A673 (cell line): ENCODE results near the gene LGR6. TPM values are rescaled to one million over a fixed set of nuclear protein-coding genes. Genes with fewer than 3 reads are reported as not detected.

Experiments
- BruUV-seq: library from RNA; stranded (reverse); fragments of 400-500 nt; replicated peaks from 2 replicates; lab custom pipeline; 2021; lab: Mats Ljungman, UMichigan
- CTCF ChIA-PET: fragments of 300-600 bp; sonication (Branson Sonifier 250); formaldehyde crosslinking; loops from one replicate; lab custom pipeline; 2022; ENCODE audit warnings: antibody characterized with exemption; lab: Charles Lee
- POLR2A ChIA-PET: fragments of 300-600 bp; sonication (Branson Sonifier 250); formaldehyde crosslinking; loops from one replicate; lab custom pipeline; 2022; ENCODE audit warnings: antibody characterized with exemption; ENCODE audit not compliant: low non-redundant PET; lab: Charles Lee
- DNase-seq: peaks from one replicate; pipeline ENCODE4 v3.0.0-alpha.2; 2015; ENCODE audit warnings: low spot score
- H3K27ac ChIP-seq: fragments of 200-600 bp; sonication (generic); 2 replicates; pipeline ENCODE4 v1.5.1; 2016; ENCODE audit warnings: mixed run types, low read depth, mild to moderate bottlenecking, mixed read lengths, antibody characterized with exemption, low read length; ENCODE audit not compliant: poor library complexity, severe bottlenecking
- H3K27me3 ChIP-seq: fragments of 200-600 bp; sonication (generic); replicated peaks from 2 replicates; pipeline ENCODE4 v1.6.1; 2017; ENCODE audit warnings: mixed run types, low read depth, mild to moderate bottlenecking, mixed read lengths, antibody characterized with exemption, low read length; ENCODE audit not compliant: insufficient read depth, poor library complexity
- H3K36me3 ChIP-seq: fragments of 200-600 bp; sonication (generic); 2 replicates; pipeline ENCODE4 v1.6.1; 2016; ENCODE audit warnings: mixed run types, mild to moderate bottlenecking, mixed read lengths, antibody characterized with exemption, low read length; ENCODE audit not compliant: insufficient read depth, poor library complexity, severe bottlenecking
- H3K4me1 ChIP-seq: fragments of 200-600 bp; sonication (generic); 2 replicates; pipeline ENCODE4 v1.6.1; 2017; ENCODE audit warnings: mixed run types, mild to moderate bottlenecking, mixed read lengths, antibody characterized with exemption, low read length; ENCODE audit not compliant: insufficient read depth, poor library complexity, severe bottlenecking
- H3K4me3 ChIP-seq: fragments of 200-600 bp; sonication (generic); 2 replicates; pipeline ENCODE4 v1.5.1; 2016; ENCODE audit warnings: low read depth, mixed run types, mild to moderate bottlenecking, mixed read lengths, low read length; ENCODE audit not compliant: poor library complexity, severe bottlenecking
- H3K9me3 ChIP-seq: fragments of 200-600 bp; sonication (generic); 2 replicates; pipeline ENCODE4 v1.6.1; 2016; ENCODE audit warnings: mixed run types, low read depth, mild to moderate bottlenecking, mixed read lengths, antibody characterized with exemption, low read length; ENCODE audit not compliant: poor library complexity, severe bottlenecking
- EZH2 ChIP-seq: fragments of 200-600 bp; sonication (generic); IDR thresholded peaks from 2 replicates; pipeline ENCODE4 v1.6.1; 2017; ENCODE audit warnings: borderline replicate concordance, low read depth, mild to moderate bottlenecking, mixed read lengths, antibody characterized with exemption, low read length; ENCODE audit not compliant: poor library complexity, severe bottlenecking
- intact Hi-C: fragments of 100-400 bp; cut with micrococcal nuclease; formaldehyde crosslinking; loops from one replicate; pipeline ENCODE4 v1.10.0; 2022; ENCODE audit not compliant: unreplicated experiment
- total RNA-seq: library from RNA; stranded (reverse); gene quantifications from 2 replicates; pipeline ENCODE4 v1.2.3, GENCODE V29; 2021
- TF ChIP-seq, protein P1 (sequence below): fragments of 300-800, 200-600 bp; sonication (generic); conservative IDR thresholded peaks from 2 replicates; pipeline ENCODE4 v1.5.1; 2017; ENCODE audit warnings: low read depth, mild to moderate bottlenecking, antibody characterized with exemption, low read length, moderate library complexity, mixed read lengths

The LGR6 gene
- total RNA-seq, 1 experiment from 2014 or later = not detected

- no peak for DNase-seq
- Histone ChIP-seq H3K4me3 (no peak overlapping the region), H3K36me3 (no peaks in the 10 kb centered on the region), H3K27me3 (no peaks in the 10 kb centered on the region), H3K4me1 (no peaks in the 10 kb centered on the region), H3K27ac (no peak overlapping the region), H3K9me3 (no peaks in the 10 kb centered on the region)
- CTCF ChIA-PET = no interaction called here
- BruUV-seq = no TSS peak
- POLR2A ChIA-PET = no interaction called here
- TF ChIP-seq, protein P1, sequence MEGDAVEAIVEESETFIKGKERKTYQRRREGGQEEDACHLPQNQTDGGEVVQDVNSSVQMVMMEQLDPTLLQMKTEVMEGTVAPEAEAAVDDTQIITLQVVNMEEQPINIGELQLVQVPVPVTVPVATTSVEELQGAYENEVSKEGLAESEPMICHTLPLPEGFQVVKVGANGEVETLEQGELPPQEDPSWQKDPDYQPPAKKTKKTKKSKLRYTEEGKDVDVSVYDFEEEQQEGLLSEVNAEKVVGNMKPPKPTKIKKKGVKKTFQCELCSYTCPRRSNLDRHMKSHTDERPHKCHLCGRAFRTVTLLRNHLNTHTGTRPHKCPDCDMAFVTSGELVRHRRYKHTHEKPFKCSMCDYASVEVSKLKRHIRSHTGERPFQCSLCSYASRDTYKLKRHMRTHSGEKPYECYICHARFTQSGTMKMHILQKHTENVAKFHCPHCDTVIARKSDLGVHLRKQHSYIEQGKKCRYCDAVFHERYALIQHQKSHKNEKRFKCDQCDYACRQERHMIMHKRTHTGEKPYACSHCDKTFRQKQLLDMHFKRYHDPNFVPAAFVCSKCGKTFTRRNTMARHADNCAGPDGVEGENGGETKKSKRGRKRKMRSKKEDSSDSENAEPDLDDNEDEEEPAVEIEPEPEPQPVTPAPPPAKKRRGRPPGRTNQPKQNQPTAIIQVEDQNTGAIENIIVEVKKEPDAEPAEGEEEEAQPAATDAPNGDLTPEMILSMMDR = no peak
- TF ChIP-seq EZH2 = no peak
- intact Hi-C loops = no loop called here
Observed at GRCh38 chr1:202228484-202229122, 35.0 kb downstream of the LGR6 start.

DNA sequence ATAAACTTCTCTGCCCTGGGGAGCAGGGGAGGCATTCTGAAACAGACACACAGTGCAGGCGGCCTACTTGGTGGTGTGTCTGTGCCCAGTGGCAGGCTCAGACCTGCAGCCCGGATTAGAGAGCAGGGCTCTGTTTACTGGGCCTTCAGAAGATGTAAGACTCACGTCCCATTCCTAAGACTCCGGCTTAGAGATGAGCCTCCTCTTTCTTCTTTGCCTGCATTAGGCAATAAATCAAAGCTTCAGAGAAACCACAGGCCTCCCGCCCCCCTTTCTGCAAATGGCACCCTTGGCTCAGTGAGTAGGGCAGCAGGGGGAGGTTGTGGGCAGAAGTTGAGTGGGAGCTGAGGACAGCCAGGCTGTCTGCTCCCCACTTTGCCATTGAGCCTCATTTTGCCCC is 35.8 kb downstream of the LGR6 start:
- CTCF ChIA-PET = no interaction called here
- no peak overlapping the region for H3K4me3 ChIP-seq
- TF ChIP-seq EZH2 = no peak
- TF ChIP-seq, protein P1 = no peak
- no TSS peak for BruUV-seq
- no peaks in the 10 kb centered on the region for H3K9me3 ChIP-seq
- POLR2A ChIA-PET = no interaction called here
- no peaks in the 10 kb centered on the region for H3K4me1 ChIP-seq
- no peak for DNase-seq
- intact Hi-C loops = no loop called here
- H3K27ac ChIP-seq = no peak overlapping the region
- no peaks in the 10 kb centered on the region for H3K36me3 ChIP-seq
- no peaks in the 10 kb centered on the region for H3K27me3 ChIP-seq

GRCh38 chr1:202230061-202230938 is 36.7 kb downstream of the LGR6 start:
- CTCF ChIA-PET = interaction anchor here (0.6 kb wide), 1 partner anchor 1673 kb away, joined by 8 read pairs; no protein-coding TSS in a partner anchor
- POLR2A ChIA-PET = interaction anchor here (0.7 kb wide), 1 partner anchor 8 kb away, joined by 3 read pairs; no protein-coding TSS in a partner anchor
- no peaks in the 10 kb centered on the region for H3K9me3 ChIP-seq
- no TSS peak for BruUV-seq
- intact Hi-C loops = no loop called here
- H3K27me3 ChIP-seq = no peaks in the 10 kb centered on the region
- no peak overlapping the region for H3K4me3 ChIP-seq
- TF ChIP-seq EZH2 = no peak
- TF ChIP-seq, protein P1 = no peak
- peaks cover 2% of the 10 kb centered on the region for H3K4me1 ChIP-seq
- H3K27ac ChIP-seq = no peak overlapping the region
- no peak for DNase-seq
- no peaks in the 10 kb centered on the region for H3K36me3 ChIP-seq
